ENCODE measurements around the gene ZNF200.
A peak's percentile ranks its signal among the peaks of the same experiment; 100 is the strongest.

The ZNF200 gene

DNA sequence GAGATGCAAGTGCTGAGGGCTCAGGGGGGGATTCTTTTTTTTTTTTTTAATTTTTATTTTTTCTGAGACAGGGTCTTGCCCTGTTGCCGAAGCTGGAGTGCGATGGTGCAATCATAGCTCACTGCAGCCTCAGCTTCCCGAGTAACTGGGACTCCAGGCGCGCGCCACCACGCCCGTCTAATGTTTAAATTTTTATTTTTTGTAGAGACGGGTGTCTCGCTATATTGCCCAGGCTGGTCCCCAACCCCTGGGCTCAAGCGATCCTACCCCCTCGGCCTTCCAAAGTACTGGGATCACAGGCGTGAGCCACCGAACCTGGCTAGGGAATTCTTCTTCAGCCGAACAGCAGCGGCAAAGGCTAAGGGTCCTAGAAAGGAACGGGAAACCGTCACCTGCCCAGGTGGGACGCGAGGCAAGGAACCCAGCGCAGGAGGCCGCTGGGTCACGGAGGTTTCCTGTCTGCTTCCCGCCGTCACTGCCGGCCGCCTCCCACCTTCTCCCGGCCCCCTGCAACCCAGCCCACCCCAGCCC lies 60.3 kb downstream of the ZNF200 start:
- no peak for DNase-seq (ENCODE audit: low spot score)

DNA sequence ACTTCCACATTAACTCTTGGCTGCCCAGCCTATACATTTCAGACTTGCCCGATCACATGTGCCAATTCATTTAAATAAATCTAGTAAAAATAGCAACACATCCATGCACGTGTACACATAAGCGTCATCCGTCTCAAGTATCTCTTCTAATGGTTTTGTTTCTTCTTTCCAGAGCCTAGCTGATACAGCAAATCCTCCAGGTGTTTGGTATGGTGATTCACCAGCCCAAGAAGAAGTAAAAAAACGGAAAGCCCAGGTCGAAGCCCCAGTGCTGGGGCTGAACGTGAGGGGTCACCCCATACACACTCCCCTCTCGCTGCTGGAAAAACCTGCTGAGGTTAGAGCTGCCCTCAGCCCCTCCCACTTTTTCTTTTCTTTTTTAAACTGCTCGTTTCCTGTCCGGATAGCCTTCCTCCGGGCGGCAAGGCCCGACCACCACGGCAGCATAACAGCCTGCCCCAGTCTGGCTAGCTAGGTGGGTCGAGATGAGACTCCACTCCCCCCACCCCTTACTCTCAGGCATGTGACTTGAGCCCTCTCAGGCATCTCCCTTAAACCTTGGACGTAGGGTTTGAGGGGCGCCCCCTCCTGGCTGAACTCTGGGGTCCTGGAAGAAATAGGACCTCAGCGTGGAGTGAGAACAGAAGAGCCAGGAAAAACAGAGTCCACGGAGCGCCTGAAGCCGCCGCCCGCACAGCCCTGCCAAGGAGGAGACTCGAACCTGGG lies 60.9 kb downstream of the ZNF200 start:
- peak; percentile 81 for DNase-seq (ENCODE audit: low spot score)
